Measurements from ENCODE around the gene NKX1-1.

The NKX1-1 gene

DNA sequence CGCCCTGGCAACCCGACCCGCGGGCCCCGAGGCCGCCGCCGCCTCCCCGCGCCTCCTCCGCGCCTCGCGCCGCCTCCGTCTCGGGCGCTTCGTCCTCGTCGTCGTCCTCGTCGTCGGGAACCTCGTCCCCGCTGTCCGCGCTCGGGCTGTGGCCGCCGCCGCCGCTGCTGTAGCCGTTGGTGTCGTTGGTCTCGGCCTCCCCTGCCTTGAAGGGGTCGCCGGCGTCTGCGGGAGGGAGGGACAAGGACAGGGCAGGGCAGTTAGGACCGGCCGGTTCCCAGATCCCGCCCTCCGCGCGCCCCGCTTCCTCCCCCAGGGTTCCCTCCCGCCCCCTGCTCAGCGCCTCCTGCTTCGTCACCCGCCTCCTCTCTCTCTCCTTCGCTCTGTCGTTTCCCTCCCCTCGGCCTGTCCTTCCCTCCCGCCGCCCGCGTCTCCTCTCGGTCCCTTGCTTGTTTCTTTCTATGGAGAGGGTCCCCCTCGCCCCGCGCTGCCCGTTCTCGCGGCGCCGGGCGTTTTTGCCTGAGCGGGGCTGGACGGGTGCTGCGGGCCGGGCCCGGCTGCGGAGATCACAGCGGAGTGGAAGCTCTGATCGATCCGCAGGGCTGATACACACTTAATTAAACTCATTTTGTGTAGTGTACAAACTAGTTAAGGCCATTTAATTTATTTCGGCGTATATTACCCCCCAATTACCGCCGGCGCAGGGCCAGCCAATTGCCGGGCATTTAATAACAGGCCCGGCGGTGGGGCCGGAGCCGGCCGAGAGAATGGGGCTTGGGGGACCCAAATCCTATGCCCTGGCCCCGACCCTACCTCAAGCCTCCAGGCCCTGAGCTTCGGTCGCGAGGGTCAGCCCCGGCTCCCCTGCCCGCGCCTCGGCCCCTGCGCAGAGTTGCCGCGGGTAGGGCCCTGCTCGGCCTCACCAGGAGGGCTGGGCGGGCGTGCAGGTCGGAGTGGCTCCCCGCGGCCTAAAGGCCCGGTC is 2.4 kb downstream of the NKX1-1 start:
- TF ChIP-seq, protein P1, sequence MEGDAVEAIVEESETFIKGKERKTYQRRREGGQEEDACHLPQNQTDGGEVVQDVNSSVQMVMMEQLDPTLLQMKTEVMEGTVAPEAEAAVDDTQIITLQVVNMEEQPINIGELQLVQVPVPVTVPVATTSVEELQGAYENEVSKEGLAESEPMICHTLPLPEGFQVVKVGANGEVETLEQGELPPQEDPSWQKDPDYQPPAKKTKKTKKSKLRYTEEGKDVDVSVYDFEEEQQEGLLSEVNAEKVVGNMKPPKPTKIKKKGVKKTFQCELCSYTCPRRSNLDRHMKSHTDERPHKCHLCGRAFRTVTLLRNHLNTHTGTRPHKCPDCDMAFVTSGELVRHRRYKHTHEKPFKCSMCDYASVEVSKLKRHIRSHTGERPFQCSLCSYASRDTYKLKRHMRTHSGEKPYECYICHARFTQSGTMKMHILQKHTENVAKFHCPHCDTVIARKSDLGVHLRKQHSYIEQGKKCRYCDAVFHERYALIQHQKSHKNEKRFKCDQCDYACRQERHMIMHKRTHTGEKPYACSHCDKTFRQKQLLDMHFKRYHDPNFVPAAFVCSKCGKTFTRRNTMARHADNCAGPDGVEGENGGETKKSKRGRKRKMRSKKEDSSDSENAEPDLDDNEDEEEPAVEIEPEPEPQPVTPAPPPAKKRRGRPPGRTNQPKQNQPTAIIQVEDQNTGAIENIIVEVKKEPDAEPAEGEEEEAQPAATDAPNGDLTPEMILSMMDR (IDR thresholded peaks at IDR 0.05; ENCODE audit: low read depth, low read length): no peak
- no peak overlapping the region for H3K4me3 ChIP-seq (replicated peaks in 1 of 2; ENCODE audit: low read depth in 2 of 2, low read length in 2 of 2)
- DNase-seq (ENCODE audit: low read depth in 2 of 2): no peak

DNA sequence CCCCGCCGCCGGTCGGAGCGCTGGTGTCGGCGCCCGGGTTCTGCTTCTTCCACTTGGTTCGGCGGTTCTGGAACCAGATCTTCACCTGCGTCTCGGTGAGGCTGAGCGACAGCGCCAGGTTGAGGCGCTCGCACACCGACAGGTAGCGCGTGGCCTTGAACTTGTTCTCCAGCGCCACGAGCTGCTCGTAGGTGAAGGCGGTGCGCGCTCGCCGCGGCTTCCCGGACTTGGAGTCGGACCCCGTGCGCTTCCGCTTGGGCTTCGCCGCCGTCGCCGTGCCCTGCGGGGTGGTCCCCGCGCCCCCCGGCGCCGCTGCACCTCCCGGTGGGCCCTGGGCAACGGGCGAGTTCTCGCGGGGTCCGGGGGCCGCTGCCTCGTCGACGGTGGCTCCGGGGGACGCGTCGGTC is 3.1 kb downstream of the NKX1-1 start:
- no peak for DNase-seq (ENCODE audit: low read depth in 2 of 2)
- no peak overlapping the region for H3K4me3 ChIP-seq (replicated peaks in 1 of 2; ENCODE audit: low read depth in 2 of 2, low read length in 2 of 2)
- TF ChIP-seq, protein P1 (IDR thresholded peaks at IDR 0.05; ENCODE audit: low read depth, low read length): no peak

DNA sequence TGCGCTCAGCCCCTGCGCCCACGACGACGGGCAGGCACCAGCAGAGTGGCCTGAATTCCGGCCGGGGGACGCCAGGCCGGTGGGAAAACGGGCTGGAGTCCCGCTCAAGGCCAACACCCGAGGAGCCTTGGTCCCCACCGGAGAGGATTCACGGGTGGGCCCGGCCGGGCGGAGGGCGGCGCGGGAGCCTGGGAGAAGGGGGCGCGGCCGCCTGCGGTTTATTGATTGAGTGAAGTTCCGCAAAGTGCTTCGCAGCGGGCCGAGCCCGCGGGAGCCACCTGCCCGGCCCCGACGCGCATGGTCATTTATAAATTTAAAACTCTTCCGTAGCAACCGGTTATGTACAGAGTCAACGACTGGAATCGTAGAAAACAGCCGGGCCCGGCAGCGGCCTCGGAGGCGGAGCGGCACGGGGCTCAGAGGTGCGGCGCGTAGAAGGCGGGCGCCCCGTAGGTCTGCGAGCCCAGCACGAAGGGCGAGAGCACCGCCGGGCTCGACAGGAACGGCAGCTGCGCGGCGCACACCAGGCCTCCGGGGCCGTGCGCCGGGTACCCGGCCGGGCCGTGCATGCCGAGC is 3.6 kb downstream of the NKX1-1 start:
- H3K4me3 ChIP-seq (replicated peaks in 1 of 2; ENCODE audit: low read depth in 2 of 2, low read length in 2 of 2): no peak overlapping the region
- DNase-seq (ENCODE audit: low read depth in 2 of 2): no peak
- TF ChIP-seq, protein P1 (IDR thresholded peaks at IDR 0.05; ENCODE audit: low read depth, low read length): no peak

DNA sequence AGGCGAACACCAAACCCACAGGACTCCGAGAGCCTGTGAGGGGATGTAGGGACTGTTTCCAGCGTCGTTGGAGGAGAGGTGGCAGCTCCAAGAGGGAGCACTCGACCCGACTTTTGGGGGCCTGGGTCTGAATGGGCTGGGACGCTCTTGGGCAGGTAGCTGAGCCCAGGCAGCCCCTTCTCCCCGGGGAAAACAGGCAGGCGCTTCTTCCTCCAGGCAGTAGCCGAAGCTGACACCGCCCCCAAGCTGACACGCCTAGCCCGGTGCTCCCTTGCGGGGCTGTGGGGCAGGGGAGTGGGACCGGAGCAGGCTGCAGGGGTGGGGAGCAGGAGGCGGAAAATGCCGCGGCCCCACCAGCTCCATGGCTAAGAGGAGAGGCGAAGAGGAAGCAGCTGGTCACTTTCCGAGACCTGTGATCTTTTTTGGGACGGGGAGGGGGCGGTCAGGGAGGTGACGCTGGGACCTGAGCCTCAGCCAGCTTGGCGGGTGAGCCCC is 4.2 kb downstream of the NKX1-1 start:
- DNase-seq (ENCODE audit: low read depth in 2 of 2): no peak
- no peak overlapping the region for H3K4me3 ChIP-seq (replicated peaks in 1 of 2; ENCODE audit: low read depth in 2 of 2, low read length in 2 of 2)
- TF ChIP-seq, protein P1 (IDR thresholded peaks at IDR 0.05; ENCODE audit: low read depth, low read length): no peak

DNA sequence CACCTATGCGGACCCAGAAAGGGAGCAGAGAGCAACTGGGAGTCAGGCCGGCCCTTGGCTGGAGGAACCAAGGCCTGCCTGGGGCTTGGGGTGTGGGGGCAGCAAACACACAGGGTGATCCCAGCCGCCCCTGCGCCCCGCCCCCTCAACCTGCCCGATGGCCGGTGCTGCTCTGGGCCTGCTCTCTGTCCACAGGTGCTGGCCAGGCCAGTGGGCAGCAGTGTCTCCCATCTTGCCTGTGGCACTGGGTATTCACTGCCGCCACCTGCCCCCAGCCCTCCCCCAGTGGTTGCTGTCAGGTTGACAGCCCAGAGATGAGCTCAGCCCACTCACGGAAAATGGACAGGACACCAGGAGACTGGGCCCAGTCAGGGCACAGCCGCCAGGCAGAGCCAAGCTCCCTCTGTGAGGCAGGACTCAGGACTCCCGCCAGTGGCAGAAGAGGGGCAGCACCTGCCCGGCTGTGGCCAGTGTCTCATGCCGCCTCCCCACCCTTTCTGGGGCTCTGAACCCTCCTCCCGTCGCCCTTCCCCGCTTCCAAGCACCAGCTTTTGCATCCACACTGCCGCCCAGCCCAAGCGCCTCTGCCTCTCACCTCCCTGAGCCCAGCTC is 4.7 kb downstream of the NKX1-1 start:
- TF ChIP-seq, protein P1 (IDR thresholded peaks at IDR 0.05; ENCODE audit: low read depth, low read length): no peak
- no peak overlapping the region for H3K4me3 ChIP-seq (replicated peaks in 1 of 2; ENCODE audit: low read depth in 2 of 2, low read length in 2 of 2)
- no peak for DNase-seq (ENCODE audit: low read depth in 2 of 2)

DNA sequence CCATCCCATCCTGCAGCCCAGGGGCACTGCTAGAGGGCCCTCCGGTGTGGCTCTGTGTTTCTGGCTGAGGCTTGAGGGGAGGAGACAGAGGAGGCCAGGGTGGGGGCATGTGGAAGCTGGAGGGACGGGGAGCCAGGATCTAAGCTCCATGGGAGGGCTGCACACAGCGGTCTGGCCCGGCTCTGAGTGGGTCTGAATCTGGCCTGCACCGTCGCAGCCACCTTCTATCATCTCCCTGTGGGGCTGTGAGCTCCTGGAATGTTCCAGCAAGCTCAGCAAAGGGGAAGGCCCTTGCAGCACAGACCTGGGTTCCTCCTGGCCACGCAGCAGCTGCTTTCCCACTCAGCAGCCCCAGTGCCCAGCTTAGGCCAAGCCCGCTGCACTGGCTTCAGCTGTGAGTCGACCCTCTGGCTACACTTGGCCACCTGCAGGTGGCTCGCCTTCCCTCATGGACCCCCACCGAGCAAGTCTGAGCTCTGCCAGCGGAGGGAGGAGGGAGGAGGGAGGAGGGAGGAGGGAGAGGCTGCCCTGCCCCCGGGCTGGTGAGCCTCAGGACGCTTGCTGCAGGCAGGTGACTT is 5.3 kb downstream of the NKX1-1 start:
- no peak overlapping the region for H3K4me3 ChIP-seq (replicated peaks in 1 of 2; ENCODE audit: low read depth in 2 of 2, low read length in 2 of 2)
- no peak for DNase-seq (ENCODE audit: low read depth in 2 of 2)
- TF ChIP-seq, protein P1 (IDR thresholded peaks at IDR 0.05; ENCODE audit: low read depth, low read length): no peak
